ENCODE measurements around the gene NUDT1. TPM values are rescaled to one million over a fixed set of nuclear protein-coding genes. Genes with fewer than 3 reads are reported as not detected.

Gene NUDT1
- total RNA-seq, 1 donor from 2014 or later: 60.2 TPM

DNA sequence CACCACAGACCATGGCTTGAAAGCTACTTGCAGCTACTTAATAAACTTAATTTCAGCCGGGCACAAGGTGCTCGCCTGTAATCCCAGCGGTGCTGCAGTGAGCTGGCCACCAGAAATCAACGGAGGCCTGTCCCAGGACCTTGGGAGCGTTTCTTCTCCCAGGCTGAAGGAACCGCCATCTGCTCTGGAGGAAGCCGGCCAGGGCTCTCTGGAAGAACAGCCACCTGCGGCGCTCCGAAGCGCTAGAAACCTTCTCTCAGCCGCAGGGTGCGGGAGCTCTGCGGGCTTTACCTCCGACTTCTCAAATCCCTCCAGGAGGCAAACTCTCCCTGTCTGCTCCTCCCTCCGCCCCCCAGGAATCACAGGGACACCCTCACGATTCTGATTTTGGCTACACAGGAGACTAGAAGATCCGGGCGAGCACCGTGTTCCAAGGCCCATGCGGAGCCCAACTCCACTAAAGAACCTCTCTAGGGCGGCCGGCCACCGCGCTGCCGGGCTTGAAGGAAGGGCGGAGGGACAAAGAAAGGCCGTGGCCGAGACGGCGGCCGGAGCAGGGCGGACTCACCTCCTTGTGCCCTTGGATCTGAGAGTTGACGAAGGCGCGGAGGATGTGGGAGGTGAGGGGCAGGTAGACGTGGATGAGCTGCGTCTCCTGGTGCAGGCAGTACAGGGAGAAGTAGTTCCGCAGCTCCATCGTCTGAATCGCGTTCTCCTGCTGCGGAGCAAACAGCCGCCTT lies 14.4 kb downstream of the NUDT1 start:
- TF ChIP-seq, protein P1, sequence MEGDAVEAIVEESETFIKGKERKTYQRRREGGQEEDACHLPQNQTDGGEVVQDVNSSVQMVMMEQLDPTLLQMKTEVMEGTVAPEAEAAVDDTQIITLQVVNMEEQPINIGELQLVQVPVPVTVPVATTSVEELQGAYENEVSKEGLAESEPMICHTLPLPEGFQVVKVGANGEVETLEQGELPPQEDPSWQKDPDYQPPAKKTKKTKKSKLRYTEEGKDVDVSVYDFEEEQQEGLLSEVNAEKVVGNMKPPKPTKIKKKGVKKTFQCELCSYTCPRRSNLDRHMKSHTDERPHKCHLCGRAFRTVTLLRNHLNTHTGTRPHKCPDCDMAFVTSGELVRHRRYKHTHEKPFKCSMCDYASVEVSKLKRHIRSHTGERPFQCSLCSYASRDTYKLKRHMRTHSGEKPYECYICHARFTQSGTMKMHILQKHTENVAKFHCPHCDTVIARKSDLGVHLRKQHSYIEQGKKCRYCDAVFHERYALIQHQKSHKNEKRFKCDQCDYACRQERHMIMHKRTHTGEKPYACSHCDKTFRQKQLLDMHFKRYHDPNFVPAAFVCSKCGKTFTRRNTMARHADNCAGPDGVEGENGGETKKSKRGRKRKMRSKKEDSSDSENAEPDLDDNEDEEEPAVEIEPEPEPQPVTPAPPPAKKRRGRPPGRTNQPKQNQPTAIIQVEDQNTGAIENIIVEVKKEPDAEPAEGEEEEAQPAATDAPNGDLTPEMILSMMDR (conservative IDR thresholded peaks at IDR 0.05): no peak
- Mint-ChIP-seq H3K4me1 (no peaks in the 10 kb centered on the region), H3K4me3 (no peak overlapping the region), H3K27ac (ENCODE audit: unreplicated experiment) (no peak overlapping the region), H3K36me3 (ENCODE audit: low read depth) (peaks cover 3% of the 10 kb centered on the region), H3K9me3 (no peaks in the 10 kb centered on the region), H3K27me3 (ENCODE audit: low read depth) (no peaks in the 10 kb centered on the region)
- DNase-seq (ENCODE audit: low read depth, low spot score): no peak

DNA sequence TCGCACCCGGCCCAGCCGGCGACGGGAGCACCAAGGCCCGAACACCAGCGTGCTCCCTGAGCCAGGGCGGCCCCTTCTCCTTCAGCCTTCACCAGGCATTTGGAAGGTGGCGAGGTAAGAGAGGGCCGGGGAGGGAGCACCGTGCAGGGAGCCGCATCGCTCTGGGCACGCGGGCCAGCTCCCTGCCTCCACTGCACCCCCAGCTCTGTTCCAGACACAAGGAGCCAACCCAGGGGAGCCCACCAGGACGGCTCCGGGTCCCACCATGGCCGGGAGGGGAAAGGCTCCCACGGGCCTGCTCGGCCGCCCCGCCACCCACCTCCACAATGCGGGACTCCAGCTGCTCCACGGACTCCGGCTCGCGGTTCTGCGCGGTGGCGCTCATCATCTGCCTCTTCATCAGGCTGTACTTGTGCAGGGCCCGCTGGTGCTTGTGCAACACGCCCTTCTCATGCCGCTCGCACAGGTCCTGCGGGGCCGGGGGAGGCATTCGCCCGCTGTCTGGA lies 15.1 kb downstream of the NUDT1 start:
- no peaks in the 10 kb centered on the region for H3K9me3 Mint-ChIP-seq
- peaks cover 3% of the 10 kb centered on the region for H3K36me3 Mint-ChIP-seq (ENCODE audit: low read depth)
- H3K4me3 Mint-ChIP-seq: no peak overlapping the region
- DNase-seq (ENCODE audit: low read depth, low spot score): no peak
- H3K4me1 Mint-ChIP-seq: no peaks in the 10 kb centered on the region
- H3K27me3 Mint-ChIP-seq (ENCODE audit: low read depth): no peaks in the 10 kb centered on the region
- TF ChIP-seq, protein P1 (conservative IDR thresholded peaks at IDR 0.05): no peak
- H3K27ac Mint-ChIP-seq (ENCODE audit: unreplicated experiment): no peak overlapping the region

DNA sequence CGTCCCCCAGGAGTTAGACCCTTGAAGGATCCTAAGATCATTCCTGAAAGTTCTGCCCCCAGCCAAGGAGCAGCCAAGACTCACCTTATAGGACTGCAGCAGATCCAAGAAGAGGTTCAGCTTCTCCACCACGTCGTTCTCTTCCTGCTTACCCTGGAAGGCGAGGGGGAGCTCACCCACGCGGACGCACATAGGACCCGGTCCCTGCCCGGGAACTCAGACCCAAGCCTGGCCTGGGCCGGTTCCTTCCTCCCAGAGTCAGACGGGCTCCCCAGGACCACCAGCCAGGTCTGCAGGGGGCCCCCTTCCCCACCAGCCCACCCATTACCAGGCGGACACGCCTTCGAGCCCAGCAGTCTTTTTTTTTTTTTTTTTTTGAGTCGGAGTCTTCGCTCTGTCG lies 15.6 kb downstream of the NUDT1 start:
- no peak for DNase-seq (ENCODE audit: low read depth, low spot score)
- H3K9me3 Mint-ChIP-seq: no peaks in the 10 kb centered on the region
- H3K36me3 Mint-ChIP-seq (ENCODE audit: low read depth): peaks cover 3% of the 10 kb centered on the region
- TF ChIP-seq, protein P1 (conservative IDR thresholded peaks at IDR 0.05): no peak
- no peaks in the 10 kb centered on the region for H3K27me3 Mint-ChIP-seq (ENCODE audit: low read depth)
- peak overlapping the region; percentile 50 for H3K27ac Mint-ChIP-seq (ENCODE audit: unreplicated experiment)
- no peaks in the 10 kb centered on the region for H3K4me1 Mint-ChIP-seq
- H3K4me3 Mint-ChIP-seq: no peak overlapping the region

DNA sequence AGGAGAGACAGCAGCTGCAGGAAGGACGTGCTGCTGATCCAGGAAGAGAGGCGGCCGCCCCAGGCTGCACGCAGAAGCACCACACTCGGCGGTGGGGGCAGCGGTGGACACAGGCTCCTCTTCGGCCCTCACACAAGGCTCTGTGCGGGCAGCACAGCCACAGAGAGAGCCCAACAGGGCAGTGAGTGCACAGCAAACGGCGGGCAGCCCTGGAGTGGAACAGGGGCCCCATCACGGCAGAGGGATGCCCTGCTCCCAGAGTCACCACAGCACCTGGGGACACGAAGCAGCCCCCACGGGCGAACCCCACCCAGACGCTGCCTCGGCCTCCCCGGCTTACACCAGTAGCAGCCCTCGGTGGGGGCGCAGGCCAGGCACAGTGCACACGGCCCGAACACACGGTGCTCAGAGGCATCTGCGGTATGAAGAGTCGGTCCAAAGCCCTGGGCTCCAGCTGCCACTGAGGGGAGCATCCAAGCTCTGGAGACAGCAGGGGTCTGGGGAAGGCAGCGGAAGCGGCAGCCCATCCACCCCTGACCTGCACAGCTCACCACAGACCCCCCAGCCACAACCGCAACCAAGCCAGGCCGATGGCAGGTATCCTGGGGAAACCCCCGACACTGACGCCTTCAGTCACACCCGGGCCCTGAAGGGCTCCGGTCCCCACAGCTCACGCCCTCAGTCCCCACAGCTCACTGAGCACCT lies 16.8 kb downstream of the NUDT1 start:
- Mint-ChIP-seq H3K4me1 (no peaks in the 10 kb centered on the region), H3K4me3 (no peak overlapping the region), H3K9me3 (no peaks in the 10 kb centered on the region), H3K27me3 (ENCODE audit: low read depth) (no peaks in the 10 kb centered on the region), H3K27ac (ENCODE audit: unreplicated experiment) (no peak overlapping the region), H3K36me3 (ENCODE audit: low read depth) (peaks cover 3% of the 10 kb centered on the region)
- no peak for DNase-seq (ENCODE audit: low read depth, low spot score)
- TF ChIP-seq, protein P1 (conservative IDR thresholded peaks at IDR 0.05): no peak

DNA sequence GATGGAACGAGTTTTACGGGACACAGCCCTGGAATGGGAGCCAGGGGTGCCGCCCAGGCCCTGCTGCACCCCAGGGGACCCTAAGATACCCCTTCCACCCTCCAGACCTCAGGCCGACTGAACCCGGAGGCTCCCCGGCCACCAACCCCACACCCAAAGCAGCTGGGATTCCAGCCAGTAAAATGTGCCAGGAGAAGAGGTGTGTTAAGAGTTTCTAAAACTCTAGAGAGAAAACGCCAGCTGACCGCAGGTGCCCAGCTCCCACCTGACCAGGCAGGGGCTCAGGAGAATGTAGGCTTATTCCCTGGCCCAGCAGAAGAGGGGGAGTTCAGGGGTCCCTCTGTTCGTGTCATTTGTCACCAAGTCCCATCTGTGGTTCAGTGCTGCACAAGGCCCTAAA lies 17.5 kb downstream of the NUDT1 start:
- DNase-seq (ENCODE audit: low read depth, low spot score): no peak
- Mint-ChIP-seq H3K4me1 (no peaks in the 10 kb centered on the region), H3K9me3 (no peaks in the 10 kb centered on the region), H3K36me3 (ENCODE audit: low read depth) (peaks cover 6% of the 10 kb centered on the region), H3K4me3 (no peak overlapping the region), H3K27me3 (ENCODE audit: low read depth) (no peaks in the 10 kb centered on the region), H3K27ac (ENCODE audit: unreplicated experiment) (no peak overlapping the region)
- TF ChIP-seq, protein P1 (conservative IDR thresholded peaks at IDR 0.05): no peak
